Measurements from ENCODE around the gene TMEM134. TPM values are rescaled to one million over a fixed set of nuclear protein-coding genes. Genes with fewer than 3 reads are reported as not detected.

TMEM134 gene
- total and polyA plus RNA-seq, 2 donors (not counting 3 experiments of a cell fraction or from before 2014, with no cell fraction given): 33.4 to 207 TPM

DNA sequence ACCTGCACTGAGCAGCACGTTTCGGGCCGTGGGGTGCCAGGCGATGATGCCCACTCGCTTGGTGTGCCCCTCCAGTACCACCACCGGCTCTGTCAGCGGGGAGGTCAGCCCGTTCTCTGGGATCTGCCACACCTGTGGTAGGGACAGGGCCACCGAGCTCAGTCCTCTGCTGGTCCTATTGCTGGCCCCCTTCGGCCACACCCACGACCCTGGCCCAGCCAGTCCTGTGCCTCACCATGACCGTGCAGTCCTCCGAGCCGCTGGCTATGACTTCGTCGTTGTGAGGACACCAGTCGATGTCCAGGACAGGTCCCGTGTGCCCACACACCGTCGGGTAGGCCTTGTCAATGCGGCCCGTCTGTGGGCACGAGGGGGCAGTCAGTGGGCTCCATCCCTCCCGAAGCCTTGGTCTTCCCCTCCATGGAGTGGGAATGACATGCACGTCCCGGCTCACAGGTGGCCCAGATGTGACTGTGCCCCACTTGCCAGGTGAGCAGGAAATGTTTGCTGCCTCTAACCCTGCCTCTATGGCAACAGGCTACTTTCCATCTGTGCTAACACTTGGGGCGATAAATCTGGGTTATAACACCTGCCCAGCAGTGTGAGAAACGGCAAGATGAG is 27.2 kb downstream of the TMEM134 start:
- no peaks in the 10 kb centered on the region for H4K20me1 ChIP-seq (replicated peaks; ENCODE audit: control insufficient read depth, extremely low read depth, insufficient read depth, low read length)
- H3K79me2 ChIP-seq (ENCODE audit: control insufficient read depth, insufficient read depth, low read length): peaks cover 11% of the 10 kb centered on the region
- H3K27ac ChIP-seq (ENCODE audit: insufficient read depth, low read depth, low read length): no peak overlapping the region
- TF ChIP-seq GATA2 (IDR thresholded peaks at IDR 0.05; ENCODE audit: insufficient read depth, insufficient read length, low read depth, low read length) (no peak), POLR2A (IDR thresholded peaks at IDR 0.05; ENCODE audit: low read depth, low read length) (no peak), JUN (IDR thresholded peaks at IDR 0.05; ENCODE audit: borderline replicate concordance, insufficient read depth, insufficient read length, low read depth) (no peak), MYC (IDR thresholded peaks at IDR 0.05; ENCODE audit: low read depth, low read length) (no peak), FOS (IDR thresholded peaks at IDR 0.05; ENCODE audit: borderline replicate concordance, insufficient read depth, low read length) (no peak), EZH2 (IDR thresholded peaks at IDR 0.05; ENCODE audit: borderline replicate concordance, low read depth, low read length, severe bottlenecking) (no peak), POLR2AphosphoS5 (IDR thresholded peaks at IDR 0.05; ENCODE audit: insufficient read depth, low read depth, low read length) (no peak)
- TF ChIP-seq, protein P1, sequence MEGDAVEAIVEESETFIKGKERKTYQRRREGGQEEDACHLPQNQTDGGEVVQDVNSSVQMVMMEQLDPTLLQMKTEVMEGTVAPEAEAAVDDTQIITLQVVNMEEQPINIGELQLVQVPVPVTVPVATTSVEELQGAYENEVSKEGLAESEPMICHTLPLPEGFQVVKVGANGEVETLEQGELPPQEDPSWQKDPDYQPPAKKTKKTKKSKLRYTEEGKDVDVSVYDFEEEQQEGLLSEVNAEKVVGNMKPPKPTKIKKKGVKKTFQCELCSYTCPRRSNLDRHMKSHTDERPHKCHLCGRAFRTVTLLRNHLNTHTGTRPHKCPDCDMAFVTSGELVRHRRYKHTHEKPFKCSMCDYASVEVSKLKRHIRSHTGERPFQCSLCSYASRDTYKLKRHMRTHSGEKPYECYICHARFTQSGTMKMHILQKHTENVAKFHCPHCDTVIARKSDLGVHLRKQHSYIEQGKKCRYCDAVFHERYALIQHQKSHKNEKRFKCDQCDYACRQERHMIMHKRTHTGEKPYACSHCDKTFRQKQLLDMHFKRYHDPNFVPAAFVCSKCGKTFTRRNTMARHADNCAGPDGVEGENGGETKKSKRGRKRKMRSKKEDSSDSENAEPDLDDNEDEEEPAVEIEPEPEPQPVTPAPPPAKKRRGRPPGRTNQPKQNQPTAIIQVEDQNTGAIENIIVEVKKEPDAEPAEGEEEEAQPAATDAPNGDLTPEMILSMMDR (IDR thresholded peaks at IDR 0.05; ENCODE audit: extremely low read depth in 1 of 2, insufficient read depth in 1 of 2, low read depth in 1 of 2, low read length in 2 of 2): no peak
- TF ChIP-seq, protein P2, sequence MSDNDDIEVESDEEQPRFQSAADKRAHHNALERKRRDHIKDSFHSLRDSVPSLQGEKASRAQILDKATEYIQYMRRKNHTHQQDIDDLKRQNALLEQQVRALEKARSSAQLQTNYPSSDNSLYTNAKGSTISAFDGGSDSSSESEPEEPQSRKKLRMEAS (IDR thresholded peaks at IDR 0.05; ENCODE audit: insufficient read depth, insufficient read length): no peak
- H3K9me1 ChIP-seq (replicated peaks; ENCODE audit: control insufficient read depth, extremely low read depth, insufficient read depth, low read length): no peaks in the 10 kb centered on the region
- no peaks in the 10 kb centered on the region for H3K9me3 ChIP-seq (replicated peaks; ENCODE audit: control insufficient read depth, insufficient read depth, low read length)
- BruUV-seq (replicated peaks): no TSS peak
- no peak overlapping the region for H3K4me3 ChIP-seq (replicated peaks in 1 of 3; ENCODE audit: insufficient read depth in 1 of 3, low read depth in 1 of 3, low read length in 3 of 3)
- no peak overlapping the region for H3K4me2 ChIP-seq (ENCODE audit: insufficient read depth, low read length)
- peaks cover 0 to 22% of the 10 kb centered on the region in 2 experiments for H3K36me3 ChIP-seq (ENCODE audit: control insufficient read depth in 2 of 2, extremely low read depth in 1 of 2, insufficient read depth in 2 of 2, low read length in 2 of 2)
- intact Hi-C loops (cut with micrococcal nuclease): loop anchor here (2.0 kb wide), 2 partner anchors 39 to 63 kb away; partner anchors contain the start of gene PITPNM1
- peaks cover 6% of the 10 kb centered on the region for H3K4me1 ChIP-seq (ENCODE audit: control insufficient read depth, extremely low read depth, insufficient read depth, low read length)
- H2AFZ ChIP-seq (ENCODE audit: low read depth, low read length): no peak overlapping the region
- DNase-seq (ENCODE audit: low read depth, low spot score) (no peak), FAIRE-seq (no peak)
- dilution Hi-C loops (cut with MboI; ENCODE audit: extremely low pct_ligation_motif_present, low sequenced_read_pairs): no loop called here
- CTCF ChIA-PET: no interaction called here
- no peaks in the 10 kb centered on the region for H3K27me3 ChIP-seq (ENCODE audit: control insufficient read depth in 2 of 2, insufficient read depth in 2 of 2, low read length in 2 of 2)
- POLR2A ChIA-PET: no interaction called here
- no peak overlapping the region for H3K9ac ChIP-seq (replicated peaks; ENCODE audit: extremely low read depth, insufficient read depth, low read length)
